HG03439 (cell line): ENCODE data around the gene AMPD1.

ENCODE experiments used
- ATAC-seq: cut with Tn5 transposase; IDR thresholded peaks from one replicate; pipeline ENCODE4 v1.9.1; 2021; ENCODE audit warnings: mild to moderate bottlenecking, moderate library complexity; ENCODE audit not compliant: unreplicated experiment

Gene AMPD1

DNA sequence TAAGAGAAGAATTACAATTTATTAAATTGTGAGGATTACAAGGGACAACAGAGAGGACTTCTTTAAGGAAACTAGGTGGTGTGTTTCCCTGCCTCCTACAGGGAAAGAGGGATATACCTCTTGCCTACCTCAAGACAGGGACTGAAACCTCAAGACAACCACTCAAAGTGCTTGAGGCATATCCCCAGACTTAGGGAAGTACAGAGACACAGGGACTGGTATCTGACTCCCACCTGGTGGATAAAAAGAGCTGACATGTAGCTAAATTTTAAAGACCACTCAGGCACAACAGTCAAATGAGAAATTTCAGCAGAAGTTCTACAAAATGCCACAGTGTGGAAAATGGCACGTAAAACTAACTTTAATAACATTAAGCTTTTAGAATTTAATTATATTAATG is 46.8 kb downstream of the AMPD1 start:
- no peak for ATAC-seq

DNA sequence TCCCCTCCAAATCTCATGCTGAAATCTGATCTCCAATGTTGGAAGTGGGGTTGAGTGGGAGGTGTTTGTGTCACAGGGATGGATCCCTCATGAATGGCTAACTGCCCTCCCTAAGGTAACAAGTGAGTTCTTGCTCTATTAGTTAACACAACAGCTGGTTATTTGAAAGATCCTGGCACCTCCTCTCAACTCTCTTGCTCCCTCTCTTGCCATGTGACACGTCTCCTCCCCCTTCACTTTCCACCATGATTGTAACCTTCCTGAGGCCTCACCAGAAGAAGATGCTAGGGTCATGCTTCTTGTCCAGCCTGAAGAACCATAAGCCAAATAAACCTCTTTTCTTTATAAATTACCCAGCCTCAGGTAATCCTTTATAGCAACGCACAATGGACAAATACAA is 54.0 kb downstream of the AMPD1 start:
- ATAC-seq = no peak

DNA sequence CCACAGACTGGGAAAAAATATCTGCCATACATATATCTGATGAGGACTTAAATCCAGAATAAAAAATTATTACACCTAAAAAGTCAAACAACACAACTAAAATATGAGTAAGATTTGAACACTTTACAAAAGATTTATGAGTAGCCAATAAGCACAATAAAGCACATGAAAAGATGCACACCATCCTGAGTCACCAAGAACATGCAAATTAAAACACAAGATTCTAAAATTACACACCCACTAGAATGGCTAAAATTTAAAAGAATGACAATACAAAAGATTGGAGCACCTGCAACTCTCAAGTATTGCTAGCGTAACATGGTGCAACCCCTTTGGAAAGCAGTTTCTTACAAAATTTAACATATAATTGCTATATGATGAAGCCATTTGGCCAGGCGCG is 56.4 kb downstream of the AMPD1 start:
- ATAC-seq = no peak

DNA sequence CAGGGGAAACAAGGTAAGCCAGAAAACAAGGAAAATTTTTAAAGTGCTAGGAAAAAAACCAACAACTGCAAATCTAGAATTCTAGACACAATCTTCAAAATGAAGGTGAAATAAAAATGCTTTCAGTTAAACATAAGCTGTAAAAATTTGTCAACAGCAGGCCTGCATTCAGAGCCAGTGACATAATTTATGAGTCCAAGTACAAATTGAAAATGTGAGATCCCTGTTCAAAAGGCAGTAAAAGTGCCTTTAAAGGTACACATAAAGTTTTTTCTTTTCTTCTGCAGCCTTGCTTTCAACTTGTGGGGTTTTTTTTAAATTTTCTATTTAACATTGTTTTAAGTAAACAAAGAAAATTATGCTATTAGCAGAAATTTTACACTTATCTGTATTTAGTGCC is 62.9 kb downstream of the AMPD1 start:
- ATAC-seq = no peak

DNA sequence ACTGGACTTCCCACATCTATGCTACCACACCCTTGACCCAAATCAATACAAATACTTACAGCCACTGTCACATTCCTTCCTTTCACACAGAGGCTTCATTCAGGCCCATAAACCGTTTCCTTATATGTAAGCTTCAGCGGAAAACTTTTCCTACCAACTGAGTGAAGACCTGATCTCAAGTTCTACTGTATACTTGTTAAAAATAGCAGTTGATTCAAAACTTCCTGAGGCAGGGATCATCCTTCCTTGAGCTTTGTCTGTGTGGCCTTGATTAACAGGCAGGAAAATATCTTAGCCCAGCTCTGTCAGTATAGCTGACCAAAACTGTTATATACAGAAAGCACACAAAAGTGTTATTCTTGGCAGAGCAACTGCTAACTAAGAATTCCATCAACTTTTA is 68.2 kb downstream of the AMPD1 start:
- ATAC-seq = no peak

DNA sequence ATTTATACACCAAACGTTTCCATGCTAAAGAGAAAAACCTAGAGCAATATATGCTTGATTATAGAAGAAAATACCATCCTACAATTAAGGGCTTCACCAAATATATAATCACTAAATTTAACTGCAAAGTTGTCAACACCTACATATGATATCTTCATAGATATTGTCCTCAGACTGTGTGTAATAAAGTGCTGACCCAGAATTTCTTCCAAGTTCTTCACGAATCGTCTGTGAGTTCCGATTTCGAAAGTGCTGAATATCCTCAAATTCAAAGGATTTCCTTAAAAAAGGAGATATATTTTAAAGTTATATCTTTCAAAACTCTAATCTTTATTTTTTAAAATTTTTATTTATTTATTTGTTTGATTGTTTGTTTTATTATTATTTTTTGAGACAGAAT is 72.0 kb downstream of the AMPD1 start:
- no peak for ATAC-seq
